GM19099 (cell line): ENCODE data around the gene AAR2.

ENCODE experiments used
- POLR2A ChIP-seq: IDR thresholded peaks from 3 replicates; pipeline ENCODE4 v1.6.1; 2011; ENCODE audit warnings: low read depth; ENCODE audit not compliant: insufficient read length; ENCODE audit errors: extremely low read depth

AAR2 gene

GRCh38 chr20:36262440-36262839 is 26.2 kb downstream of the AAR2 start:
- TF ChIP-seq POLR2A, result no peak

GRCh38 chr20:36264426-36265246 is 28.4 kb downstream of the AAR2 start:
- no peak for TF ChIP-seq POLR2A

GRCh38 chr20:36266189-36266588 is 29.9 kb downstream of the AAR2 start:
- TF ChIP-seq POLR2A, result no peak

- no peak for TF ChIP-seq POLR2A
Measured at GRCh38 chr20:36267605-36268381, 31.5 kb downstream of the AAR2 start.

- TF ChIP-seq POLR2A, result no peak
Measured at GRCh38 chr20:36268440-36269342, 32.4 kb downstream of the AAR2 start.

GRCh38 chr20:36269507-36269906 is 33.2 kb downstream of the AAR2 start:
- TF ChIP-seq POLR2A, result no peak

- TF ChIP-seq POLR2A, result no peak
Measured at GRCh38 chr20:36270744-36271638, 34.7 kb downstream of the AAR2 start.

- TF ChIP-seq POLR2A, result no peak
Measured at GRCh38 chr20:36271639-36272546, 35.6 kb downstream of the AAR2 start.

GRCh38 chr20:36272547-36273220 is 36.4 kb downstream of the AAR2 start:
- no peak for TF ChIP-seq POLR2A

GRCh38 chr20:36273414-36274180 is 37.3 kb downstream of the AAR2 start:
- TF ChIP-seq POLR2A, result no peak

- TF ChIP-seq POLR2A, result no peak
Measured at GRCh38 chr20:36274181-36274841, 38.0 kb downstream of the AAR2 start.

- TF ChIP-seq POLR2A, result no peak
Measured at GRCh38 chr20:36275011-36275410, 38.7 kb downstream of the AAR2 start.
